ENCODE measurements around the gene FOLR2.
"Not testable (repeated sequence)": the region's sequence is repeated elsewhere in the genome, so short reads cannot be mapped to it uniquely, and the experiment has no call there.

FOLR2 gene

DNA sequence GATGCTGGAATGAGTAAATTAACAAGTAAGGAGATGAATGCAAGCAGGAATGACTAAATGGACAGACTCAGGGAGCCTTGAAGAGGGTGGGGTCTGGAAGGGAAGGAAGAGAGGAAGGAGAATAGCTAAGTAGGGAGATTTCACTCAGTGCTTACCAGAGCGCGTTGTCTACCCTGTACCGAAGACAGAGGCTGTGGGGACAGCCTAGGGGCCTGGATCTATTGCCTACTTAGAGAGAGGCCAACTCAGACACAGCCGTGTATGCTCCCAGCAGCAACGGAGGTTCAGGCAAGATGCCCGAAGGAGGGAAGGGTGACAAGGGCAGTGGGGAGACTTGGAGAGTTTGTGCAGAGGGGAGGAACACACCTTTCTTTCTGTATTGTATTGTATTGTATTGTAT lies at the start of gene FOLR2:
FOLR2 (plus strand) TSS at position 157 of the 400 bp plus-strand sequence. CDS start 1,791 bp downstream, outside the sequence.
- no peak within 1 kb of the TSS for H3K4me3 ChIP-seq (ENCODE audit: low read depth, low read length)
- DNase-seq (ENCODE audit: low read depth), result no peak
- TF ChIP-seq CTCF (conservative IDR thresholded peaks at IDR 0.05; ENCODE audit: low read depth, low read length), result no peak

DNA sequence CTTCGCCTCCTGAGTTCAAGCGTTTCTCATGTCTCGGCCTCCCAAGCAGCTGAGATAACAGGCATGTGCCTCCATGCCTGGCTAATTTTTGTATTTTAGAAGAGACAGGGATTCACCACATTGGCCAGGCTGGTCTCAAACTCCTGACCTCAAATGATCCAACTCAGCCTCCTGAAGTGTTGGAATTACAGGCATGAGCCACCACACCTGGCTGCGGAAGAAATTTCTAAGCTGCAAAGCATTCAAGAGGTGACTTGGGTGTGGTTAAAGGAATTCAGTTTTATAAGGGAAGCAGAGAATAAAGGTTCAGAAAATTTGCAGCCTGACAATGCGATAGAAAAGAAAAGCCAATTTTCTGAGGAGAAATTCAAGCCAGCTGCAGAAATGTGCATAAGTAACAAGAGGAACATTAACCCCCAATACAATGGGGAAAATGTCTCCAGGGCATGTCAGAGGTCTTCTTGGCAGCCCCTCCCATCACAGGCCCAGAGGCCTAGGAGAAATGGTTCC lies 47.5 kb upstream of the FOLR2 start:
- DNase-seq (ENCODE audit: low read depth); H3K4me3 ChIP-seq (ENCODE audit: low read depth, low read length): not testable (repeated sequence)

DNA sequence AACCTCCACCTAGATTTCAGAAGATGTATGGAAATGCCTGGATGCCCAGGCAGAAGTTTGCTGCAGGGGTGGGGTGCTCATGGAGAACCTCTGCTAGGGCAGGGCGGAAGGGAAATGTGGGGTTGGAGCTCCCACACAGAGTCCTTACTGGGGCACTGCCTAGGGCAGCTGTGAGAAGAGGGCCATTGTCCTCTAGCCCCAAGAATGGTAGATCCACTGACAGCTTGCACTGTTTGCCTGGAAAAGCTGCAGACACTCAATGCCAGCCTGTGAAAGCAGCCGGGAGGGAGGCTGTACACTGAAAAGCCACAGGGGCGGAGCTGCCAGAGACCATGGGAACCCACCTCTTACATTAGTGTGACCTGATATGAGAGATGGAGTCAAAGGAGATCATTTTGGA lies 46.8 kb upstream of the FOLR2 start:
- not testable (repeated sequence) for DNase-seq (ENCODE audit: low read depth); H3K4me3 ChIP-seq (ENCODE audit: low read depth, low read length)

DNA sequence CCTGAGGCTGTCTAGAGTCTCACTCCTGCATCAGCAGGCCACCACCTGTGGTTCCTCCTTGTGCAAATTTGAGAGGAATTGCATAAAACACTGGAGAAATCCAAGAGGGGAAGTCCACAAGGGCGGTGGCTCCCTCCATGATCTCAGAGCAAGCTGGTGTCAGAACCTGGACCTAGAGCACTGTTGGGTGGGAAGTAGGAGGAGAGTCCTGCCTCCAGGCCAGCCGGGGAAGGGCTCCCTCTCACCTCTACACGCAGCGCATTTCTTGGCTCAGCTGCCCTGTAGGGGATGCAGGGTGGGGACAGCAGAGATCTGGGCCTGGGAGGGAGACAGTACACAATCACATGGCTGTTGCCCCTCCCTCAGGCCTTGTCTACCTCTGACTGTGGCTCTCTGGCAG lies 44.6 kb upstream of the FOLR2 start:
- H3K4me3 ChIP-seq (ENCODE audit: low read depth, low read length); DNase-seq (ENCODE audit: low read depth): not testable (repeated sequence)

DNA sequence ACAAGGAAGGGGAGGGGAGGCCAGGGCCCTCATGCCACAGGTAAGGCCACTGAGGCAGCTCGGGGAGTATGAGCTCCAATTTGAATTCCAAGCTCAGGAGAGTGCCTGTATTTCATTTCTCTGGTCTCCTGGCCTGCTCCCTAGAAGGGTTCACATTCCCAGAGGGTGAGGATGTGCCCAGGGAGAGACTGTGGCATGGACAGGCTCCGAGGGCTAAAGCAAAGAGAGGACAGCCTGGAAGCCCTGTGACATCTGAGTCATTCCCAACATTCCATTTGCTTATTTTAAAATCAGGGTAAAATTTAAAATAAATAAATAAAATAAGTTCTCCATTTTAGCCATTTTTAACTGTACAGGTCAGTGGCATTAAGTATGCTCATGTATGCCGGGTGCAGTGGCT lies 43.3 kb upstream of the FOLR2 start:
- DNase-seq (ENCODE audit: low read depth), result no peak

GRCh38 chr11:72174302-72175070 lies 42.1 kb upstream of the FOLR2 start:
- no peak overlapping the region for H3K4me3 ChIP-seq (ENCODE audit: low read depth, low read length)
- no peak for DNase-seq (ENCODE audit: low read depth)
- TF ChIP-seq CTCF (conservative IDR thresholded peaks at IDR 0.05; ENCODE audit: low read depth, low read length), result no peak

More for the DNA sequence above, 43.3 kb upstream of the FOLR2 start:
- no peak for TF ChIP-seq CTCF (conservative IDR thresholded peaks at IDR 0.05; ENCODE audit: low read depth, low read length)
- H3K4me3 ChIP-seq (ENCODE audit: low read depth, low read length), result no peak overlapping the region

DNA sequence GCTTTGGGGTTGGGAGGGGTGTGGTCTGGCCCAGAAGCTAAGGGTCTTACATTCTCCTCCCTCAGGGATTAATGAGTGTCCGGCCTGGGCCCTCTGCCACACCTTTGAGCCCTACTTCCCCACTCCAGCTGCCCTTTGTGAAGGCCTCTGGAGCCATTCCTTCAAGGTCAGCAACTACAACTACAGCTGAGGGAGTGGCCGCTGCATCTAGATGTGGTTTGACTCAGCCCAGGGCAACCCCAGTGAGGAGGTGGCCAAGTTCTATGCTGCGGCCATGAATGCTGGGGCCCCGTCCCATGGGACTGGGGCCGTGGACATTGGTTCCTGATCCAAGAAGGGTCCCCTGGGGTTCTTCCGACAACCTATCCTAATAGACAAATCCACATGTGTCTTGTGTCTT lies 38.9 kb upstream of the FOLR2 start:
- no peak overlapping the region for H3K4me3 ChIP-seq (ENCODE audit: low read depth, low read length)
- TF ChIP-seq CTCF (conservative IDR thresholded peaks at IDR 0.05; ENCODE audit: low read depth, low read length), result no peak
- no peak for DNase-seq (ENCODE audit: low read depth)

DNA sequence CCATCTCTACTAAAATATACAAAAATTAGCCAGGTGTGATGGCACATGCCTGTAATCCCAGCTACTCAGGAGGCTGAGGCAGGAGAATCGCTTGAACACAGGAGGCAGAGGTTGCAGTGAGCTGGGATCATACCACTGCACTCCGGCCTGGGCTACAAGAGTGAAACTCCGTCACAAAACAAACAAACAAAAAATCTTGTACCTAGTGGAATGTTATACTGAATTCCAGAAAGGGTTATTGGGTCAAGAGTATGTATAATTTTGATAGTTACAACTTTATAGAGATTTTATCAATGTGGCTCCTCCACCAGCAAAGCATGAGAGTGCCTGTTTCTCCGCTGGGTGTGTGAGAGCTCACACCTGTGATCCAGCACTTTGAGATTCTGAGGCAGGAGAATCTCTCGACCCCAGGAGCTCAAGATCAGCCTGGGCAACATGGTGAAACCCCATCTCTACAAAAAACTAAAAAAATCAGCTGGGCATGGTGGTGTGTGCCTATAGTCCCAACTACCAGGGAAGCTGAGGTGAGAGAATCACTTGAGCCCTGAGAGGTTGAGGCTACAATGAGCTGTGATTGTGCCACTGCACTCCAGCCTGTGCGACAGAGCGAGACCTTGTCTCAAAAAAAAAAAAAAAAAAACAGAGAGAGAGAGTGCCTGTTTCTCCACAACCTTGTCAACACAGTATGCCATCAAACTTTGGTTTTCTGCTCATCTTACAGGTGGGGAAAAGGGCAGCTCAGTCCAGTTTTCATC lies 37.4 kb upstream of the FOLR2 start:
- TF ChIP-seq CTCF (conservative IDR thresholded peaks at IDR 0.05; ENCODE audit: low read depth, low read length), result no peak
- DNase-seq (ENCODE audit: low read depth), result no peak
- H3K4me3 ChIP-seq (ENCODE audit: low read depth, low read length), result no peak overlapping the region

Measured in choroid plexus epithelial cell (primary cell).